Activated CD4-positive, alpha-beta T cell treated with anti-CD3 and anti-CD28 coated beads for 24 hours (primary cell): ENCODE measurements around the gene NDFIP2.
"Not testable (repeated sequence)": the region's sequence is repeated elsewhere in the genome, so short reads cannot be mapped to it uniquely, and the experiment has no call there.

ENCODE experiments used
- DNase-seq, 2 donors: peaks; one replicate each; pipeline ENCODE4 v3.0.0-alpha.2; 2020; ENCODE audit warnings: low read depth in 2 of 2

The NDFIP2 gene

GRCh38 chr13:79534596-79534995 lies 53.6 kb downstream of the NDFIP2 start:
- no peak for DNase-seq

GRCh38 chr13:79538757-79539156 lies 57.8 kb downstream of the NDFIP2 start:
- DNase-seq = no peak

DNA sequence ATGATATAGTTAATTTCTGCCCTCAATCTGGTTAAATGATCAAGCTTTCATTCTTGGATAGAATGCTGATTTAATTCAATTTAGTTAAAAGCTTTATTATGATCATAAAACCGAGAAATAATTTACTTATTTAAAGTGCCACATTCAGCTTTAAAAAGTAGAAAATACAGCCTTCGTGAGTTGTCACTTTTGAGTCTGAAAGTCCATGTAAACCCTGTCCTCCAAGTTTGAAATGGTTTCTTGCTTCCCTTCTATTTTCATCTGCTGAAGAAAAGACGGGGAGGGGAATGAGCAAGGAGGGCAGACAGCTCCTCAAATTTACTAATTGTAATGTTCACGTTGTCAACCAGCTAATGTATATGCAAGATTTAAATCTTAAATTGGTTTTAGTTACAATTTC lies 59.5 kb downstream of the NDFIP2 start:
- no peak for DNase-seq

- peak in 1 of 2 donors; percentile 31 for DNase-seq
Measured at GRCh38 chr13:79541426-79542049, 60.6 kb downstream of the NDFIP2 start.

DNA sequence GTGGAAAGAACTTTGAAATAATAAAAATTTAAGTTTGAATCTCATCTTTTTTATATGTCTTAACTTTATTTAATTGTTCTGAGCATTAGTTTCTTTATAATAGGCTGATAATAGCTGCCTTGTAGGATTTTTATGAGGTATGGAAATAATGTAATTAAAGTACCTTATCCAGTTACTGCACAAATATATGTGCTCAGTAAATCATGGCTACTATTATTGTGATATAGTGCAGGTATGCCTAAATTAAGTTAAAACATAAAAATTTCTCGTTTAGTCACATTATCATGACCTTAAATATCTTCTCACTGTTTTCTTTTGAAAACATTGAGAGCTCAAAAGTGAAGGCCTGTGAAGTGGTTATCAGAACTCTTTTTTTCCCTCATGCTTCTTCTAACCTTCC lies 62.9 kb downstream of the NDFIP2 start:
- DNase-seq = no peak

DNA sequence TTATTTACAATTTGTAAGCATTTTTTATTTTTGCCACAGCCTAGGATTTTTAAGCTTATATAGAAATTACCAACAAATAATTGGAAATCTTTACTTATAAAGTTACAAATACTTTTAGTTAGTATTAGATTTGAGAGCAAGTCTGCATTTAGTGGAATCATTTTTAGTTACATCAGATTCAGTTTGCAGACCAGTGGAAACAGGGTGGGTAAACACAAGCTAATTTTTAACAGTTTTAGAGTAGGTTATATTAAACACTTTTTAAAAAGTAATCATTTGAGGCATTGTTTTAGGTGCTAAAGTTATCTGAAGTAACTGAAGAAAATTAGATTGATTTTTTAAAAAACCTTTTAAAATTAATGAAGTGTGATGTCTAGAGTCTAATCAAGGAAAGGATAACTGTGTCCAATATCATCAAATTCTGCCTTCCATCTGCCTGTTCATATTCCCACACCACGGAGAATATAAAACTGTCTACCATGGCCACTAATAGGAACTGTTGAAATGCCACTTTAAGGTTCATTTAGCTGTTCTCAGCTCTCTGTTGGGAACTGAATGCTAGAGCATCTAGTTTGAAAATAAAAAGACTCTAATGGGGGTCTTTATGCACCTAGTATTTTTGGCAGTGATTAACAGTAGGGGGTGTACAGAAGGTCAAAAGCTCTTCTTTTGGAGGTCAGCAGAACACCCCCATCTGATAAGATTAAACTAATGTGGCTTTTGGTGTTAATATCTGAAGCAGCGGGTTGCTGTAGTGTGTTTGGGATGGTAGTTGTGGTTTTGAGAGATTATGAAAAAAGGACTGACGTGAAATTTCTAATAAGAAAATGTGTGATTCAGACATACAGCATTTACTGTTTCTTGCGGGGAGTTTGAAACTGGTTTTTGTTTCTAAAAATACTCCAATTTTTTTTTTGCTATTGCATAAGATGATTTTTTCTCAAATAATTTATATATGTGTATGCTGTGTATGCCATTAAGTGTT lies 66.5 kb downstream of the NDFIP2 start:
- no peak for DNase-seq

DNA sequence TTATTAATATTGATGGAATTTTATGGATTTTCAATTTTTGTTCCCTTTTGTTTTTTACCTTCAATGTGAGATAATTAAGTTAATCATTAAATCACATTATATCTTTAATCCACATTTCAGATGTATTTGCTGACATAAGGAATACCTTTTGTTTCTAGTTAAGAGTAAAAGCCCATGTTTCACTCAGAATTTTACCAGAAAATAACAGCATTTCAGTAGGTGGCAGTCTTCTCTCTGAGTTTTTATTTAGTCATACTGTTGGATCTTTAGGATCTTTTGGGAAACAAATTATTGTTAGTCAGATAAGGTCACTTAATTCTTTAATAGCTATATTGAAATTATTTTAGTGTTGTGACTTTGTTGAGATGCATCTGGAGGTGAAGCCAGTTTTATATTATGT lies 67.9 kb downstream of the NDFIP2 start:
- DNase-seq = no peak

DNA sequence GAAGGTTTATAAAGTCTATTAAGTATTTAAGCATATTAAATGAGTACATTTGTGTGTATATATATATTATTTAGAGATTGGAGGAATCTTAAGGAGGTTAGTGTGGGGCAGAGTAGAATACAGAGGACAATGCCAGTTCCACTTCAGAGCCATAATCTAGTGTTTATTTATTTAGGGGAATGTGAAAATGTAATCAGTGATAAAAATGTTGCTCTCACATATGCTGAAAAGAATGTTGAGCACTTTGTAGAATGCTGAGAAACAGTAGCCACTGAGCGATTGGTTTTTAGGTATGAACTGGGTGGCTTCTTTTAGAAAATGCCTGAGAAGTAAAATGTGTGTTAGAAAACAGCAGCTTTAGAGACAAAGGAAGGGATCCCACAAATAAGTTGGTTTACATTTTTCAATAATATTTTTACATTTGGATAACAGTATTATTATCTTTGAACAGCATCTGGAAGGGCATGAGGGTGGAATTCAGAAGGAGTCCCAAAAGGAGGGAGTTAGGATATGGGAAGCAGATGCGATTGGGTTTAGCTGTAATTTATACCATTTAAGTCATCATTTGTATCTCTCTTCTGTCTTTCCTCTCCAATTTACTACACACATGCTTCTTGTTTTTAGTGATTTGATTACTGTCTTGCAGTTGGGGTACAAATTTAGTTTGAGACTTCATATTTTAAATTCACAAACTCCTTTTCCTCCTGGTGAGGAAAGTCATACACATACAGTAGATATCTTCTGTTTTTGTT lies 68.6 kb downstream of the NDFIP2 start:
- DNase-seq = no peak

GRCh38 chr13:79557666-79558065 lies 76.7 kb downstream of the NDFIP2 start:
- DNase-seq = no peak

- no peak for DNase-seq
Measured at GRCh38 chr13:79560954-79561353, 80.0 kb downstream of the NDFIP2 start.

GRCh38 chr13:79562557-79562956 lies 81.6 kb downstream of the NDFIP2 start:
- no peak for DNase-seq

GRCh38 chr13:79566118-79566517 lies 85.2 kb downstream of the NDFIP2 start:
- no peak for DNase-seq

DNA sequence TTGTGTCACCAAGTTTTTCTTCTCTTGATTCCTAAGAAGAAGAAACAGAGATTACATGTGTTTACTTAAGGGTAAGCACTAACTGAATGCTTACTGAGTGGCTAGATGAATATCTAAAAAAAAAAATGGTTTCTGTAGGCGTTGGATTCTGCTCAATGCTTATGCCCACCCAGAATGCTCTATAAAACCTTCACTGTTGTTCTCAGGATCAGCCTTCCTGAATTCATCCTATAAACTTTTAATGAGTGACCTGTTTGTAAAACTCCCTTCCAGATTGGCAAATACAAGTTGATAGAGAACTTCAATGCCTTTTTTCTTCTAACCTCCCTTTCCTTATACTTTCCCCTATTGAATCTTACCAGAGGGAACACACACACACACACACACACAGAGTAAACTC lies 90.2 kb downstream of the NDFIP2 start:
- no peak for DNase-seq

GRCh38 chr13:79573892-79574291 lies 92.9 kb downstream of the NDFIP2 start:
- DNase-seq = not testable (repeated sequence)

- no peak for DNase-seq
Measured at GRCh38 chr13:79581870-79582315, 100.9 kb downstream of the NDFIP2 start.

GRCh38 chr13:79582896-79583295 lies 101.9 kb downstream of the NDFIP2 start:
- DNase-seq = no peak

GRCh38 chr13:79585033-79585432 lies 104.1 kb downstream of the NDFIP2 start:
- no peak for DNase-seq

- no peak for DNase-seq
Measured at GRCh38 chr13:79589603-79590393, 108.8 kb downstream of the NDFIP2 start.

GRCh38 chr13:79590394-79590676 lies 109.4 kb downstream of the NDFIP2 start:
- no peak for DNase-seq

DNA sequence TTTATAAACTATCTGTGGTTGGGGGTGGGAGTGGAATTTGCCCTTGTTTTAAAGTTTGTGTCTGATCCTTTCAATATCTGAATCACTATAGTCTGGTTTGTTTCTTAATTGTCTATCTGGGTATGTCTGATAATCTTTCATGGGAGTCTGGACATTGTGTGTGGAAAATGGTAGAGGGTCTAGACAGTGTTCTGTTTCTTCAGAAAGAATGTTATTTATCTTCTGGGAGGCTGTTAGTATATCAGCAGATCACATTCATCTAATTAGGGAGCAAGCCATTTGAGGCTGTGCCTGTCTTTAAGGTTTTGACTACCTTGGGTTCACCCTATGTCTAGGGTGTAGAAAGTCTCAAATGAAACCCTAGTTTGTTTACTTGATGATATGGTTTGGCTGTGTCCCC lies 110.5 kb downstream of the NDFIP2 start:
- DNase-seq = no peak

GRCh38 chr13:79593121-79593520 lies 112.2 kb downstream of the NDFIP2 start:
- DNase-seq = no peak
